GM06990 (cell line): Measurements from ENCODE around the gene DYNLL1.
A peak's percentile ranks its signal among the peaks of the same experiment; 100 is the strongest.

ENCODE experiments used
- DNase-seq: peaks from one replicate; pipeline ENCODE4 v3.0.0-alpha.2; 2011; ENCODE audit not compliant: insufficient read length; ENCODE audit errors: extremely low read depth
- H3K27me3 ChIP-seq: replicated peaks from 2 replicates; pipeline ENCODE4 v1.6.0; 2011; ENCODE audit warnings: low read length; ENCODE audit not compliant: control insufficient read depth, insufficient read depth
- H3K36me3 ChIP-seq: 2 replicates; pipeline ENCODE4 v1.5.1; 2011; ENCODE audit warnings: low read length; ENCODE audit not compliant: control insufficient read depth, insufficient read depth
- H3K4me3 ChIP-seq: replicated peaks from 2 replicates; pipeline ENCODE4 v1.5.1; 2011; ENCODE audit warnings: low read depth, mild to moderate bottlenecking, control low read depth, low read length
- TF ChIP-seq, protein P1 (sequence below): IDR thresholded peaks from 2 replicates; pipeline ENCODE4 v1.5.1; 2011; ENCODE audit warnings: low read length, control low read depth, mild to moderate bottlenecking, inconsistent platforms; ENCODE audit not compliant: insufficient read depth, poor library complexity, severe bottlenecking

Gene DYNLL1

DNA sequence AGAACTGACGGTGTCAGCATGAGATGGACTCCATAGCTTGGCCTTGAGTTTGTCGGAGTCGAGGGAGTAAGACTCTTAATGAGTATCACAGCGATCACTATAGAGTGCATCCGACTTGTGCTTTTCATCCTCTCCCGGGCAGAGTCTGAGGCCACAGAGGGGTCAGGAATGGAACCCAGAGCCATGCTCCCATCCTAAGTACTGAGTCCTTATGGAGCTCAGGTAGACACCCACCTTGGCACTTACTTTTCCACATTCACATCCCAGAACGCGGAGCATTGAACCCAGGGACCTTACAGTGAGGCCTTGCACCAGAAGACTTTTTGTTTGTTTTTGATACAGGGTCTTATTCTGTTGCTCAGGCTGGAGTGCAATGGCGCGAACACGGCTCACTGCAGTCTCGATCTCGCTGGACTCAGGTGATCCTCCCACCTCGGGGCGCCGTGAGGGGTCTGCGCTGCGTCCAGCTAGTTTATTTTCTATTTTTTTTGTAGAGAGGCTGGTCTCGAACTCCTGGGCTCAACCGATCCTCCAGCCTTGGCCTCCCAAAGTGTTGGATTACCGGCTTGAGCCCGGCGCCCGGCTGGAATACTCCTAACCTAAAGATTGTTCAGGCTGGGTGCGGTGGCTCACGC lies 25.6 kb upstream of the DYNLL1 start:
- TF ChIP-seq, protein P1, sequence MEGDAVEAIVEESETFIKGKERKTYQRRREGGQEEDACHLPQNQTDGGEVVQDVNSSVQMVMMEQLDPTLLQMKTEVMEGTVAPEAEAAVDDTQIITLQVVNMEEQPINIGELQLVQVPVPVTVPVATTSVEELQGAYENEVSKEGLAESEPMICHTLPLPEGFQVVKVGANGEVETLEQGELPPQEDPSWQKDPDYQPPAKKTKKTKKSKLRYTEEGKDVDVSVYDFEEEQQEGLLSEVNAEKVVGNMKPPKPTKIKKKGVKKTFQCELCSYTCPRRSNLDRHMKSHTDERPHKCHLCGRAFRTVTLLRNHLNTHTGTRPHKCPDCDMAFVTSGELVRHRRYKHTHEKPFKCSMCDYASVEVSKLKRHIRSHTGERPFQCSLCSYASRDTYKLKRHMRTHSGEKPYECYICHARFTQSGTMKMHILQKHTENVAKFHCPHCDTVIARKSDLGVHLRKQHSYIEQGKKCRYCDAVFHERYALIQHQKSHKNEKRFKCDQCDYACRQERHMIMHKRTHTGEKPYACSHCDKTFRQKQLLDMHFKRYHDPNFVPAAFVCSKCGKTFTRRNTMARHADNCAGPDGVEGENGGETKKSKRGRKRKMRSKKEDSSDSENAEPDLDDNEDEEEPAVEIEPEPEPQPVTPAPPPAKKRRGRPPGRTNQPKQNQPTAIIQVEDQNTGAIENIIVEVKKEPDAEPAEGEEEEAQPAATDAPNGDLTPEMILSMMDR: no peak
- H3K4me3 ChIP-seq: peak overlapping the region; percentile 71
- H3K36me3 ChIP-seq: peaks cover 9% of the 10 kb centered on the region
- H3K27me3 ChIP-seq: no peaks in the 10 kb centered on the region
- DNase-seq: no peak

DNA sequence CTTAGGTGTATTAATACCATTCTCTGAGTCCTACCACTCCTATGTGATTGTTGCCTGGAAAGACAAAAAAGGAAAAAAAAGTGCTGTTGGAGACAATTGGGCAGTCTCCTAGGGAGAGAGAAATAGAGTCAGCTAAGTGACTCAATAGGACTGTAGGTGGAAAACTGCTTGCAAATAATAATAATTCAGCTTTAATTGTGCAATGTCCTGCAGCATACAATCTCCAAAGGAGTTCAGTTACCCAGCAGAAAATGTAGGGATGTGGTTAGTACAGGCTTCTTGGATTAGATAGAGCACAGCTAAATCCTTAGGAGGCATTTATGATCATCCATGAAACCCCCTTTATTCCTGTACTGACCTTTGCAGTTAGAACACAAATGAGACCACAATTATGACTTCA lies 23.4 kb upstream of the DYNLL1 start:
- no peaks in the 10 kb centered on the region; the same call in 1 of the 2 replicates for H3K36me3 ChIP-seq
- no peak overlapping the region for H3K4me3 ChIP-seq
- H3K27me3 ChIP-seq: no peaks in the 10 kb centered on the region
- TF ChIP-seq, protein P1: no peak
- DNase-seq: no peak

DNA sequence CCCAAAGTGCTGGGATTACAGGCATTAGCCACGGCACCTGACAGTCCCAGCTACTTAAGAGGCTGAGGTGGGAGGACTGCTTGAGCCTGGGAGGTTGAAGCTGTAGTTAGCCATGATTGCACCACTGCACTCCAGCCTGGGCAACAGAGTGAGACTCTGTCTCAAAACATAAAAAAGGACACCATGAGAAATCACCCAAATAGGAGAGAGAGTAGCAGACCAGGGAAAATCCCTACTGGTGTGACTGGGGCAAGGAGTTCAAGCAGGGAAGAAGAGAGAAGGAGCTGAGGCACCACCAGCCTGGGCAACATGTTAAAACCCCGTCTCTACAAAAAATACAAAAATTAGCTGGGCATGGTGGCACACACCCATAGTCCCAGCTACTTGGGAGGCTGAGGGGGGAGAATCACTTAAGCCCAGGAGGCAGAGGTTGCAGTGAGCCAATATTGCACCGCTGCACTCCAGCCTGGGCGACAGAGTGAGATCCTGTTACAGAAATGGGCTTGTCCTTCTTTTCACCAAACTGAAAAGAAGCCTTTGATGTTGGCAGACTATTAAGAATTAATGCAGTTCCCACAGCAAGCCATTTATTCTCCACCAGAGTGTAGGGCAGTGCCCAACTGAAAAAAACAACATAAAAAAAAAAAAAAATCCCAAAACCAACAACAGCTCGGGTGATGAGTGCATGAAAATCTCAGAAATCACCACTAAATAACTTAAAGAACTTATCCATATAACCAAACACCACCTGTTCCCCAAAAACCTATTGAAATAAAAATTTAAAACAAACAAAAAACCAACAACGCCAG lies 21.9 kb upstream of the DYNLL1 start:
- DNase-seq: no peak
- Histone ChIP-seq H3K4me3 (no peak overlapping the region), H3K27me3 (no peaks in the 10 kb centered on the region), H3K36me3 (no peaks in the 10 kb centered on the region; the same call in 1 of the 2 replicates)
- TF ChIP-seq, protein P1: no peak

DNA sequence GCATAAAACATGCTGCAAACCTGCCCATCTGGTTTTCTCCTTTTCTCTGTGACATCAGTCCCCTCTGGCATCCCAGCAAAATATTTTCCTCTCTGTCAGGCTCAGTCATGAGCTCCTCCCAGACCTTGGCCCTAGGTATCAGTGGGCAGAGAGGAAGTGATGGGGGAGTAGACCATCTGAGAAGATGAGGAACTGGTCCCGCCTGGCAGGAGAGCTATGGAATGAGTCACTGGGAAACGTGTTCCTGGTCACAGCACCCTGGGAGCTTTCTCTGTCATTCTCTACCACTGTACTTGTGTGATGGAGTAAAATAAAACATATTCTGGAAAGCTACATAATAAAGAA lies 21.3 kb upstream of the DYNLL1 start:
- H3K4me3 ChIP-seq: no peak overlapping the region
- TF ChIP-seq, protein P1: no peak
- H3K36me3 ChIP-seq: no peaks in the 10 kb centered on the region; the same call in 1 of the 2 replicates
- no peaks in the 10 kb centered on the region for H3K27me3 ChIP-seq
- DNase-seq: no peak

DNA sequence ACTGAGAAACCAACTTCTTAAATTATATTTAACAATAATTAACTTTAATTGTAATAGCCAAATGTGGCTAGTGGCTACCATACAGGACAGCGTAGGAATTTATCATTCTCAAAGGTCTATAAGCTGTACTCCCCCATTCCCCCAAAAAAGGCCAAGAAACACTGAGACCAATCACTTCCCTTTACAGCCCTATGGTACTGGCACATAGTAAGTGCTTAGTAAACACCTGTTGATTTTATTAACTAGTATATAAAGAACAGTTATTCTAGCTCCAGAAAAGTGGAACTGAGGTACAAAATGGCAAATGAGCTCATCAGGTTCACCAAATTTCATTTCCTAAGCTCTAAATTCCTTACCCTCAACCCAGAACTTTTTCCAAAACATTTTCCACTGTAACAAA lies 20.3 kb upstream of the DYNLL1 start:
- H3K36me3 ChIP-seq: no peaks in the 10 kb centered on the region; the same call in 1 of the 2 replicates
- TF ChIP-seq, protein P1: no peak
- DNase-seq: no peak
- H3K4me3 ChIP-seq: no peak overlapping the region
- H3K27me3 ChIP-seq: no peaks in the 10 kb centered on the region
